Mammary epithelial cell (primary cell): ENCODE results near the gene CHMP2A.

Experiments
- EZH2 ChIP-seq: IDR thresholded peaks from 2 replicates; pipeline ENCODE4 v1.6.1; 2012; ENCODE audit warnings: low read length, inconsistent platforms, borderline replicate concordance
- TF ChIP-seq, protein P1 (sequence below), 2 donors: IDR thresholded peaks in 1 of 2; conservative IDR thresholded peaks in 1 of 2; 2 replicates each; pipeline ENCODE4 v1.5.1; 2011 to 2012; ENCODE audit warnings: inconsistent platforms in 2 of 2, low read length in 2 of 2, mild to moderate bottlenecking in 2 of 2, control low read depth in 1 of 2, low read depth in 1 of 2; ENCODE audit not compliant: insufficient read depth in 1 of 2; ENCODE audit errors: extremely low read depth in 1 of 2

DNA sequence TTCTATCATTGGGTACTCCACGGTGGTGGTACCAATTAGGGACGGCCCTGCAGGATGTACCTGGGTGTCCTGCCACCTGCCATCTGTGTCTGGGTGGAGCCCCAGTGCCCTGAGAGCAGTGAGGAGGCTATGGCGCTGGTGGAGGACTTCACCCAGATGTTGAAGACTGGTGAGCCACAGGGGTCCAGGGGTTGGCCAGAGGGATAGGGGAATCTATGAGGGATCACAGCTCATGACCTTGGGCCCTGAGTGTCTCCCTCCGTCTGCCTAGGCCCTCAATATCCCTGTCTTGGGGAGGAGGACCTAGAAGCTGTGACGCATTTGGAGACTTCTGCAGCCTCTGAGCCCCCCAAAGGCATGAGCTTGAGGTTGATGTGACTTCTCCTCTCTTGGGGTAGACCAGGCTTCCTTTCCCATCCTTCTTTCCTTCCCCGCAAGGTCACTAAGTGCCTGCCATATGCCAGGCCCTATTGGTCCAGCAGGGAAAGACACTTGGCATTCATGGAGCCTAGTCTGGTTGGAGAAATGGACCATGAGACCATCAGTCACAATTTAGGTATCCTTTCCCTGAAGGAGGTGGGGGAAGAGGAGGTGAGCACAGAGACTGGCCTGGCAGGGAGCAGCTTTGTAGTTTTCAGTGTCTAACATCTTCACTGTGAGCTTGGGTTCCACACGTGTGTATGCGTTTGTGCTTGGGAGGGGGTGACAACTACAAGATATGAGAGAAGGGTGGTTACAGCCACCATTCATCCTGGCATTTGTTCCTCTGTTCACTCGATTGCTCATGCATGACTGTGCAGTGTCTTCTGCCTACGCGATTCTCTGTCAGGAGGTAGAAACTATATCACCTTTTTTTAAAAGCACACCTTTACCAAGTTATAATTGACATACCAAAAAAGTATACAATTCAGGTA is 23.4 kb upstream of the CHMP2A start:
- no peak for TF ChIP-seq EZH2
- TF ChIP-seq, protein P1, sequence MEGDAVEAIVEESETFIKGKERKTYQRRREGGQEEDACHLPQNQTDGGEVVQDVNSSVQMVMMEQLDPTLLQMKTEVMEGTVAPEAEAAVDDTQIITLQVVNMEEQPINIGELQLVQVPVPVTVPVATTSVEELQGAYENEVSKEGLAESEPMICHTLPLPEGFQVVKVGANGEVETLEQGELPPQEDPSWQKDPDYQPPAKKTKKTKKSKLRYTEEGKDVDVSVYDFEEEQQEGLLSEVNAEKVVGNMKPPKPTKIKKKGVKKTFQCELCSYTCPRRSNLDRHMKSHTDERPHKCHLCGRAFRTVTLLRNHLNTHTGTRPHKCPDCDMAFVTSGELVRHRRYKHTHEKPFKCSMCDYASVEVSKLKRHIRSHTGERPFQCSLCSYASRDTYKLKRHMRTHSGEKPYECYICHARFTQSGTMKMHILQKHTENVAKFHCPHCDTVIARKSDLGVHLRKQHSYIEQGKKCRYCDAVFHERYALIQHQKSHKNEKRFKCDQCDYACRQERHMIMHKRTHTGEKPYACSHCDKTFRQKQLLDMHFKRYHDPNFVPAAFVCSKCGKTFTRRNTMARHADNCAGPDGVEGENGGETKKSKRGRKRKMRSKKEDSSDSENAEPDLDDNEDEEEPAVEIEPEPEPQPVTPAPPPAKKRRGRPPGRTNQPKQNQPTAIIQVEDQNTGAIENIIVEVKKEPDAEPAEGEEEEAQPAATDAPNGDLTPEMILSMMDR (conservative IDR thresholded peaks at IDR 0.05 in 1 of 2, IDR thresholded peaks at IDR 0.05 in 1 of 2; ENCODE audit: extremely low read depth in 1 of 2, insufficient read depth in 1 of 2, low read depth in 1 of 2, low read length in 2 of 2), result no peak
